GM12865 (cell line): ENCODE results near the gene ZNF81.
A peak's percentile ranks its signal among the peaks of the same experiment; 100 is the strongest.
"Not testable (repeated sequence)": the region's sequence is repeated elsewhere in the genome, so short reads cannot be mapped to it uniquely, and the experiment has no call there.

Experiments
- DNase-seq: peaks from one replicate; pipeline ENCODE4 v3.0.0; 2010; ENCODE audit warnings: low read depth
- H3K4me3 ChIP-seq: 2 replicates; pipeline ENCODE4 v1.5.1; 2011; ENCODE audit warnings: mild to moderate bottlenecking, low read depth, low read length, control low read depth
- TF ChIP-seq, protein P1 (sequence below): IDR thresholded peaks from 2 replicates; pipeline ENCODE4 v1.5.1; 2011; ENCODE audit warnings: low read length, control low read depth, low read depth, inconsistent platforms; ENCODE audit not compliant: insufficient read depth; ENCODE audit errors: missing control alignments

The ZNF81 gene

GRCh38 chrX:47836164-47837072 lies at the start of gene ZNF81:
Gene ZNF81 (plus strand): TSS chrX:47836902. CDS start chrX:47846268, 9,366 bp downstream.
- TF ChIP-seq, protein P1, sequence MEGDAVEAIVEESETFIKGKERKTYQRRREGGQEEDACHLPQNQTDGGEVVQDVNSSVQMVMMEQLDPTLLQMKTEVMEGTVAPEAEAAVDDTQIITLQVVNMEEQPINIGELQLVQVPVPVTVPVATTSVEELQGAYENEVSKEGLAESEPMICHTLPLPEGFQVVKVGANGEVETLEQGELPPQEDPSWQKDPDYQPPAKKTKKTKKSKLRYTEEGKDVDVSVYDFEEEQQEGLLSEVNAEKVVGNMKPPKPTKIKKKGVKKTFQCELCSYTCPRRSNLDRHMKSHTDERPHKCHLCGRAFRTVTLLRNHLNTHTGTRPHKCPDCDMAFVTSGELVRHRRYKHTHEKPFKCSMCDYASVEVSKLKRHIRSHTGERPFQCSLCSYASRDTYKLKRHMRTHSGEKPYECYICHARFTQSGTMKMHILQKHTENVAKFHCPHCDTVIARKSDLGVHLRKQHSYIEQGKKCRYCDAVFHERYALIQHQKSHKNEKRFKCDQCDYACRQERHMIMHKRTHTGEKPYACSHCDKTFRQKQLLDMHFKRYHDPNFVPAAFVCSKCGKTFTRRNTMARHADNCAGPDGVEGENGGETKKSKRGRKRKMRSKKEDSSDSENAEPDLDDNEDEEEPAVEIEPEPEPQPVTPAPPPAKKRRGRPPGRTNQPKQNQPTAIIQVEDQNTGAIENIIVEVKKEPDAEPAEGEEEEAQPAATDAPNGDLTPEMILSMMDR: no peak
- peak within 1 kb of the TSS; percentile 83 for H3K4me3 ChIP-seq
- peak; percentile 97 for DNase-seq

- no peak for DNase-seq
- TF ChIP-seq, protein P1: no peak
- no peak overlapping the region for H3K4me3 ChIP-seq
Measured at GRCh38 chrX:47796433-47796906, 40.2 kb upstream of the ZNF81 start.

GRCh38 chrX:47797084-47797483 lies 39.6 kb upstream of the ZNF81 start:
- H3K4me3 ChIP-seq: no peak overlapping the region
- TF ChIP-seq, protein P1: no peak
- no peak for DNase-seq

- no peak overlapping the region for H3K4me3 ChIP-seq
- DNase-seq: no peak
- TF ChIP-seq, protein P1: no peak
Measured at GRCh38 chrX:47798861-47799260, 37.8 kb upstream of the ZNF81 start.

DNA sequence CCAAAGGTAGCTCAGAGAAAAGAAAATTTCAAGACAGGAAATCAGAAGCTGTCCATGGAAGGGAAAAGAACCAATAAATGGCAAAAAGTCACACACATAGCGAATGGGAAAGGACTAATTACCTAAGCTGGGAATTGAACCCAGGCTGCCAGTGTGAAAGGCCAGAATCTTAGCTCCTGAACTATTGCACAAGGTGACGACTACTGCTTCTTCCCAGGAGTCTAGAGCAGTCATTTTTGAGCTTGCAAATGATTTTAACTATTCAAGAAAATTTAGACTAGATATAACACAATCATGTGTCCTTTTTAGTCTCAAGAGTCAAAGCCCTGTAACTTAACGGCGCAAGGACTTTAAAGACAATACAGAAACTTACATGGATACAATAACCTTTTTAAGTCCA lies 34.1 kb upstream of the ZNF81 start:
- DNase-seq: no peak
- TF ChIP-seq, protein P1: no peak
- no peak overlapping the region for H3K4me3 ChIP-seq

GRCh38 chrX:47803103-47803502 lies 33.6 kb upstream of the ZNF81 start:
- H3K4me3 ChIP-seq, DNase-seq: not testable (repeated sequence)

- H3K4me3 ChIP-seq: no peak overlapping the region
- TF ChIP-seq, protein P1: no peak
- no peak for DNase-seq
Measured at GRCh38 chrX:47804315-47804714, 32.4 kb upstream of the ZNF81 start.

GRCh38 chrX:47805844-47806243 lies 30.9 kb upstream of the ZNF81 start:
- H3K4me3 ChIP-seq, DNase-seq: not testable (repeated sequence)

DNA sequence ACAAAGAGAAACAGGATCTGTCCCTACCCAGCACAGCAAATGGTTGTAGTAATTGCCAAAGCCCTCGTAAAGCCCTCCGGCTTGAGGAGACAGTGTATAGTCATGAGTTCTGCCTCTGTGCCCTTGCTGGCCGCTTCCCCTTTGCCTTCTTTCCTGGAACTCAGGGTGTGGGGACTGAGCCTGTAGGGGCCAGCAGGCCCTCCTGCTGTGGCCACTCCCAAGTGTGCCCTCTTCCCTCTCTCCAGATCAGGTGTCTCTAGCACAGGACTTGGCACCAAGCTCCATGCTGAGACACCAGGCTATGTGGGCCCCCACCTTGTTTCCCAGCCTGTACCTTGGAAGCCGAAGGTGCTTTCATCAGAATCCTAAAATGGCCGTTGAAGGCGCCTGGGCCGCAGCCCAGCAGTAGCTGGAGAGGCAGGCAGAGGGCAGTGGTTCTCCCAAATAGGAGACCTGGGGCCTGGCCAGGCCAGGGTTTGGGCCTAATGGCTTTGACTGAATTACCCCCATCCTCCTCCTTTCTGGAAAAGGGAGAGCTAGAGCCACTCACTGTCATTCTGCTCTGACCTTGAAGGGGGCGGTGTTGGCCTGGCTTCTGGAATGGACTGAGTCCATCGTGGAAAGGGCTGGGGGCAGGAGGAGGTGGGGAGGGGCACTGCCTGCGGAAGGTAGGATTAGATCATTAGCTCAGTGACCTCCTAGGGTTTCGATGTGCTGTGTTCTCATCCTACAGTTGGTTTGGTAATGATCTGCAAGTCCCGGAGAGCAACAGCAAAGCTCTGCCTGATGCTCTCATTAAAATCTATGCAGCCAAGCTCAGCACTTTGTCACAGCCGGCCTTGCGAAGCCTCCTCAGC lies 30.1 kb upstream of the ZNF81 start:
- H3K4me3 ChIP-seq, DNase-seq: not testable (repeated sequence)

GRCh38 chrX:47807272-47807538 lies 29.5 kb upstream of the ZNF81 start:
- DNase-seq, H3K4me3 ChIP-seq: not testable (repeated sequence)
